Stomach (tissue), 9 donors: ENCODE results near the gene GUCY2F. TPM values are rescaled to one million over a fixed set of nuclear protein-coding genes. Genes with fewer than 3 reads are reported as not detected.
A peak's percentile ranks its signal among the peaks of the same experiment; 100 is the strongest.

Experiments used
- DNase-seq, 2 donors: peaks; one replicate each; pipeline versions ENCODE4 v3.0.0 to v3.0.0-alpha.2; 2013 to 2019
- H3K27ac ChIP-seq, 5 donors: fragments of 200-600 bp in 4 of 5; sonication (generic) in 4 of 5; one replicate each; pipeline ENCODE4 v1.5.1; 2013 to 2019; ENCODE audit warnings: mild to moderate bottlenecking in 1 of 5, moderate library complexity in 1 of 5
- H3K27me3 ChIP-seq, 3 donors: fragments of 200-600 bp; sonication (generic); one replicate each; pipeline ENCODE4 v1.5.1; 2017 to 2019; ENCODE audit warnings: mixed run types in 1 of 3
- H3K36me3 ChIP-seq, 4 donors: fragments of 200-600 bp; sonication (generic); 1 replicate in 3 of 4; 2 replicates in 1 of 4; pipeline ENCODE4 v1.5.1; 2016 to 2019
- H3K4me1 ChIP-seq, 4 donors: fragments of 200-600 bp; sonication (generic); one replicate each; pipeline ENCODE4 v1.5.1; 2016 to 2019
- H3K4me3 ChIP-seq, 4 donors: fragments of 200-600 bp; sonication (generic) in 3 of 4; one replicate each; pipeline ENCODE4 v1.5.1; 2016 to 2019; ENCODE audit warnings: mild to moderate bottlenecking in 1 of 4
- H3K9me3 ChIP-seq, 4 donors: fragments of 200-600 bp; sonication (generic); one replicate each; pipeline ENCODE4 v1.5.1; 2016 to 2019
- CTCF ChIP-seq, 7 experiments: fragments of 450-650 bp in 4 of 7; fragments of 200-600 bp in 3 of 7; sonication (generic) in 3 of 7; IDR thresholded peaks; one replicate each; pipeline ENCODE4 v1.5.1; 2016 to 2019; ENCODE audit warnings: antibody characterized with exemption in 7 of 7, control low read depth in 2 of 7, mild to moderate bottlenecking in 1 of 7
- EP300 ChIP-seq: sonication (generic); formaldehyde crosslinking; IDR thresholded peaks from one replicate; pipeline ENCODE4 v1.6.1; 2017; ENCODE audit warnings: antibody characterized with exemption
- POLR2A ChIP-seq, 4 donors: fragments of 450-650 bp; IDR thresholded peaks; one replicate each; pipeline ENCODE4 v1.6.1; 2016; ENCODE audit warnings: antibody characterized with exemption in 4 of 4, control low read depth in 2 of 4, mild to moderate bottlenecking in 1 of 4, moderate library complexity in 1 of 4
- POLR2AphosphoS5 ChIP-seq, 3 donors: sonication (generic); formaldehyde crosslinking; IDR thresholded peaks; one replicate each; pipeline ENCODE4 v1.6.1; 2016; ENCODE audit warnings: antibody characterized with exemption in 3 of 3
- WGBS, 5 donors: extraction: QIAGEN DNeasy Blood & Tissue Kit in 3 of 5; methylation state at CpG; one replicate each; pipeline versions ENCODE4 v1.1.5 to v1.1.7; 2013 to 2018; 5-methylcytosine and 5-hydroxymethylcytosine counted together
- intact Hi-C: fragments of 100-400 bp; cut with DNase I; formaldehyde crosslinking; loops from one replicate; pipeline ENCODE4 v1.15.1; 2023; ENCODE audit warnings: low total_unique reads
- polyA plus RNA-seq, 3 donors: library from polyadenylated mRNA; stranded (reverse); fragments of 200-250 nt; gene quantifications; one replicate each; pipeline ENCODE4 v1.2.3, GENCODE V29; 2013
- total RNA-seq, 5 donors: library from RNA; depleted of rRNA; stranded (reverse); fragments of >200 nt; gene quantifications; one replicate each; pipeline versions ENCODE4 v1.1.0 to v1.2.3, GENCODE V29; 2014 to 2016
- donor health status: healthy with polysubstance abuse.
- donor health status: Bipolar disorder and iron deficiency.
- donor health status: healthy.

The GUCY2F gene
- total and polyA plus RNA-seq, 8 donors: not detected

GRCh38 chrX:109463784-109464183 is 18.1 kb downstream of the GUCY2F start:
- no peaks in the 10 kb centered on the region for H3K27me3 ChIP-seq
- no peaks in the 10 kb centered on the region for H3K36me3 ChIP-seq
- 22 to 72% (median 51%) methylated on average over 2 of the region's 2 CpGs for WGBS, 5 donors
- intact Hi-C loops: no loop called here
- H3K9me3 ChIP-seq: peaks cover 0 to 3% (median 0%) of the 10 kb centered on the region in 4 donors
- no peak overlapping the region for H3K4me3 ChIP-seq
- no peak overlapping the region for H3K27ac ChIP-seq
- no peaks in the 10 kb centered on the region for H3K4me1 ChIP-seq
- no peak for DNase-seq
- TF ChIP-seq CTCF (IDR thresholded peaks at IDR 0.05) (no peak), POLR2AphosphoS5 (IDR thresholded peaks at IDR 0.05) (no peak), POLR2A (IDR thresholded peaks at IDR 0.05) (no peak), EP300 (no peak)

- intact Hi-C loops: no loop called here
- Histone ChIP-seq H3K27ac (no peak overlapping the region), H3K36me3 (no peaks in the 10 kb centered on the region), H3K4me1 (no peaks in the 10 kb centered on the region), H3K27me3 (no peaks in the 10 kb centered on the region), H3K9me3 (peaks cover 0 to 4% (median 0%) of the 10 kb centered on the region in 4 donors), H3K4me3 (no peak overlapping the region)
- TF ChIP-seq POLR2A (IDR thresholded peaks at IDR 0.05): no peak
- no peak for TF ChIP-seq POLR2AphosphoS5 (IDR thresholded peaks at IDR 0.05)
- TF ChIP-seq EP300: no peak
- no peak for TF ChIP-seq CTCF (IDR thresholded peaks at IDR 0.05)
- DNase-seq: peak in 1 of 2 donors; percentile 36
- 74 to 87% (median 78%) methylated on average over 3 of the region's 3 CpGs for WGBS, 5 donors
These were observed 33.5 kb downstream of the GUCY2F start for GRCh38 chrX:109448282-109448938.

- Histone ChIP-seq H3K36me3 (no peaks in the 10 kb centered on the region), H3K9me3 (peaks cover 0 to 4% (median 0%) of the 10 kb centered on the region in 4 donors), H3K4me3 (no peak overlapping the region), H3K27ac (no peak overlapping the region), H3K27me3 (no peaks in the 10 kb centered on the region), H3K4me1 (no peaks in the 10 kb centered on the region)
- WGBS, 5 donors: 50 to 66% (median 53%) methylated on average over 2 of the region's 2 CpGs
- DNase-seq: no peak
- intact Hi-C loops: no loop called here
- TF ChIP-seq POLR2A (IDR thresholded peaks at IDR 0.05) (no peak), EP300 (no peak), CTCF (IDR thresholded peaks at IDR 0.05) (no peak), POLR2AphosphoS5 (IDR thresholded peaks at IDR 0.05) (no peak)
These were observed 40.6 kb downstream of the GUCY2F start for GRCh38 chrX:109441266-109441665.

GRCh38 chrX:109440475-109440874 is 41.4 kb downstream of the GUCY2F start:
- no peaks in the 10 kb centered on the region for H3K36me3 ChIP-seq
- no peak overlapping the region for H3K4me3 ChIP-seq
- DNase-seq: no peak
- H3K4me1 ChIP-seq: no peaks in the 10 kb centered on the region
- intact Hi-C loops: no loop called here
- H3K9me3 ChIP-seq: no peaks in the 10 kb centered on the region
- H3K27ac ChIP-seq: no peak overlapping the region
- no peaks in the 10 kb centered on the region for H3K27me3 ChIP-seq
- TF ChIP-seq CTCF (IDR thresholded peaks at IDR 0.05): no peak
